Hematopoietic multipotent progenitor cell treated with erythropoietin and hydrocortisone succinate and interleukin-3 and kit ligand, for 4 days (in vitro differentiated cells): ENCODE results near the gene TP63.
A peak's percentile ranks its signal among the peaks of the same experiment; 100 is the strongest.

Experiments used
- DNase-seq: peaks from one replicate; pipeline ENCODE4 v3.0.0-alpha.2; 2015

Gene TP63

DNA sequence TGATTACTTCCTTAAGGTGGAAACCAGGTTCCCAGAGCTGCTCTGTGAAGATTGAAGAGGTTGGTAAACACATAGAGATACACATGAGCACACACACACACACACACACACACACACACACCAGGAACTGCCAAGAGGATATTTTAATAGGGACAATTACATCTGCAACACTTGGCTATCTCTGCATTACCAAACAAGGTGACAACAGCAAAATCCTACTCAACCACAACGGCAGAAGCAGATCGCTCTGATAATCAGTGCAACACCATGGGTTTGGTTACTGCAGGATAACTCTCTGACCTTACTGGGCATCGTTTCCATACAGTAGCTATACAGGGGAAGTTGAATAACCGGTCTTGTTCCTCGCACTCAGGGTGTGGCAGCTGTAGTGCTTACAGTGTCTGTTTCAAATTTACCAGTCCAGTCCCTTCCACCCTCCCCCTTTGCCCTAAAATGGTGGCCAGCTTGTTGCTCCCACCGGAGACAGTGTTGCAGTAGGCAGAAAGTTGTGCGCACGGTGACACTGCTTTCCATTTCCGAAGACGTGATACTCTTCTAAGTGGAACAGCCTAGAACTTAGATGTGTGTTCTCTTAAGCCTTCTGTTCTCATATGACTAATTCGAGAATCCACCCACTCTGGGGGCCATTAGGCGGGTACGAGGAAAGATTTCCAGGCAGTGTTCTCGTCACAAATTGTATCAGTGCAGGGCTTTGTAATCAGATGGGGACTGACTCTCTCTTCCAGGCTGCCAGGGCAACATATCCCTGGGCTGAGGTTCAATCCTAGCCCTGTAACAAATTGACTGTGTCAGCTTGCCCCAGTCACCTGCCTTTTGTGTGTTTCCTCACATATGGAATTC lies 313.3 kb downstream of the TP63 start:
- peak; percentile 41 for DNase-seq

DNA sequence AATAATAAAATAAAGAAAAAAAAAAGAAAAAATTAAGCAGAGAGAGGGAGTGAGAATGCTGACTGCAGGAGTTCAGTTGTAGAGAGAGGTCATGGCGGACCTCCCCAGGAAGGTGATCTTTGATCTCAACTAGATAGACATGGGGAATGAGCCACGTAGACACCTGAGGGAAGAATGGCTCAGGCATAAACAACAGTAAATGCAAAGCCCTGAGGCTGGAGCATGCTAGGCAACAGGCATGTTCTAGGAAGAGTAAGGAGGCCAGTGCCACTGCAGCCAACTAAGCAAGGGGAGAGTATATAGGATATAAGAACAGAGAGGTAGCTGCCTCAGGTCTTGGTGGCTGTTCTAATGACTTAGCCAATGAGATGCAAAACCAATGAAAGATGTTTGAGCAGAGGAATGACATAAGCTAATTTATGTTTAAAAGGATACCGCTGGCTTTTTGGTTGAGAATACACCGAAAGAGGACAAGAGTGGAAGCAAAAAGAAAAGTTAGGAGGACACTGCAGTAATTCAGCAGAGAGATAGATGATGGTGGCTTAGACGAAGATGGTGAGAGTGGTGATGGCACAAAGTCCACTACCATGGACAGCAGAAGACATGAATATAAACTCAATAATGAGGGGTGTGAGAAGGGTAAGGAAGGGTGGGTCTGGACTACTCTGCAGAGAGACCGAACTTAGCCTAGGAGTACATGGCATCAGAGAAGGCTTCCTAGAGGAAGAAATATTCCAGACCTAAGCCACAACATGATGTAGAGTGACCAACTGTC lies 314.9 kb downstream of the TP63 start:
- no peak for DNase-seq
